H9 (cell line): ENCODE measurements around the gene MARCHF10. TPM values are rescaled to one million over a fixed set of nuclear protein-coding genes. Genes with fewer than 3 reads are reported as not detected.

Experiments used
- DNase-seq: peaks from one replicate; pipeline ENCODE4 v3.0.0-alpha.2; 2017
- H2AFZ ChIP-seq: one replicate; pipeline ENCODE4 v1.6.1; 2013; ENCODE audit warnings: mild to moderate bottlenecking, low read length, control low read depth, moderate library complexity
- H2AK5ac ChIP-seq: 2 replicates; pipeline ENCODE4 v1.6.1; 2013; ENCODE audit warnings: low read length, control low read depth, mixed read lengths; ENCODE audit not compliant: insufficient read length
- H2BK120ac ChIP-seq: one replicate; pipeline ENCODE4 v1.6.1; 2013; ENCODE audit warnings: low read depth, mild to moderate bottlenecking, low read length, control low read depth, inconsistent platforms; ENCODE audit not compliant: poor library complexity, severe bottlenecking
- H2BK12ac ChIP-seq: 2 replicates; pipeline ENCODE4 v1.6.1; 2013; ENCODE audit warnings: low read length, control low read depth, mixed read lengths, low read depth; ENCODE audit not compliant: insufficient read length
- H2BK15ac ChIP-seq: 2 replicates; pipeline ENCODE4 v1.6.1; 2013; ENCODE audit warnings: low read depth, low read length, control low read depth
- H2BK20ac ChIP-seq: one replicate; pipeline ENCODE4 v1.6.1; 2013; ENCODE audit warnings: low read depth, mild to moderate bottlenecking, low read length, control low read depth, inconsistent platforms; ENCODE audit not compliant: poor library complexity, severe bottlenecking
- H2BK5ac ChIP-seq: 2 replicates; pipeline ENCODE4 v1.6.1; 2013; ENCODE audit warnings: low read length, control low read depth, mixed read lengths; ENCODE audit not compliant: insufficient read length
- H3K14ac ChIP-seq: 2 replicates; pipeline ENCODE4 v1.6.1; 2013; ENCODE audit warnings: low read length, control low read depth; ENCODE audit not compliant: insufficient read depth
- H3K18ac ChIP-seq: 2 replicates; pipeline ENCODE4 v1.6.1; 2013; ENCODE audit warnings: low read depth, mild to moderate bottlenecking, mixed read lengths, low read length, control low read depth; ENCODE audit not compliant: insufficient read length
- H3K23ac ChIP-seq: 2 replicates; pipeline ENCODE4 v1.6.1; 2013; ENCODE audit warnings: low read length, control low read depth, mixed read lengths, low read depth; ENCODE audit not compliant: insufficient read length
- H3K23me2 ChIP-seq: 2 replicates; pipeline ENCODE4 v1.6.1; 2013; ENCODE audit warnings: low read depth, mild to moderate bottlenecking, mixed read lengths, low read length, control low read depth; ENCODE audit not compliant: insufficient read length, poor library complexity, severe bottlenecking
- H3K27ac ChIP-seq: 2 replicates; pipeline ENCODE4 v1.5.1; 2013; ENCODE audit warnings: low read length, control low read depth, mixed read lengths, low read depth; ENCODE audit not compliant: insufficient read length
- H3K27me3 ChIP-seq: 2 replicates; pipeline ENCODE4 v1.6.1; 2013; ENCODE audit warnings: low read length, control low read depth, inconsistent platforms; ENCODE audit not compliant: insufficient read depth
- H3K4ac ChIP-seq: 2 replicates; pipeline ENCODE4 v1.6.1; 2013; ENCODE audit warnings: low read depth, mild to moderate bottlenecking, control low read depth, inconsistent platforms, low read length, moderate library complexity
- H3K4me1 ChIP-seq: 2 replicates; pipeline ENCODE4 v1.6.1; 2013; ENCODE audit warnings: low read length, control low read depth, inconsistent platforms; ENCODE audit not compliant: insufficient read depth
- H3K4me2 ChIP-seq: 2 replicates; pipeline ENCODE4 v1.6.1; 2013; ENCODE audit warnings: low read length, control low read depth, mixed read lengths; ENCODE audit not compliant: insufficient read length, insufficient read depth
- H3K56ac ChIP-seq: 2 replicates; pipeline ENCODE4 v1.6.1; 2013; ENCODE audit warnings: low read depth, mild to moderate bottlenecking, mixed read lengths, low read length, control low read depth; ENCODE audit not compliant: insufficient read length
- H3K79me1 ChIP-seq: 2 replicates; pipeline ENCODE4 v1.6.1; 2013; ENCODE audit warnings: low read depth, mild to moderate bottlenecking, moderate library complexity, low read length, control low read depth, inconsistent platforms; ENCODE audit not compliant: insufficient read depth, poor library complexity, severe bottlenecking
- H3K79me2 ChIP-seq: 2 replicates; pipeline ENCODE4 v1.6.1; 2013; ENCODE audit warnings: low read length, control low read depth, inconsistent platforms; ENCODE audit not compliant: insufficient read depth
- H3K9ac ChIP-seq: 2 replicates; pipeline ENCODE4 v1.6.1; 2013; ENCODE audit warnings: low read length, control low read depth, mixed read lengths; ENCODE audit not compliant: insufficient read length; ENCODE audit errors: extremely low read depth
- H3K9me3 ChIP-seq: one replicate; pipeline ENCODE4 v1.6.1; 2013; ENCODE audit warnings: low read depth, low read length, inconsistent platforms; ENCODE audit not compliant: control insufficient read depth
- H3T11ph ChIP-seq: one replicate; pipeline ENCODE4 v1.6.1; 2013; ENCODE audit warnings: mild to moderate bottlenecking, low read length, control low read depth, inconsistent platforms
- H4K20me1 ChIP-seq: one replicate; pipeline ENCODE4 v1.6.1; 2013; ENCODE audit not compliant: control insufficient read depth, insufficient read length, insufficient read depth
- H4K5ac ChIP-seq: 2 replicates; pipeline ENCODE4 v1.6.1; 2013; ENCODE audit warnings: low read depth, mild to moderate bottlenecking, mixed read lengths, low read length, control low read depth; ENCODE audit not compliant: insufficient read length
- H4K8ac ChIP-seq: replicated peaks from 2 replicates; pipeline ENCODE4 v1.6.1; 2013; ENCODE audit warnings: low read length, control low read depth, mixed read lengths, low read depth; ENCODE audit not compliant: insufficient read length
- H4K91ac ChIP-seq: 2 replicates; pipeline ENCODE4 v1.6.1; 2013; ENCODE audit warnings: low read depth, mild to moderate bottlenecking, moderate library complexity, mixed read lengths, low read length, control low read depth; ENCODE audit not compliant: insufficient read length
- H3K27ac Mint-ChIP-seq, 3 experiments: 2 replicates in 2 of 3; 3 replicates in 1 of 3; pipeline ENCODE4 v1.8.0; 2020 to 2021; ENCODE audit warnings: mixed read lengths in 3 of 3, mild to moderate bottlenecking in 1 of 3, moderate library complexity in 1 of 3
- H3K27me3 Mint-ChIP-seq: 2 replicates; pipeline ENCODE4 v1.8.0; 2021; ENCODE audit warnings: low read depth, mild to moderate bottlenecking, moderate library complexity, mixed read lengths
- H3K36me3 Mint-ChIP-seq, 3 experiments: 2 replicates in 2 of 3; 3 replicates in 1 of 3; pipeline ENCODE4 v1.8.0; 2020 to 2021; ENCODE audit warnings: low read depth in 3 of 3, mixed read lengths in 3 of 3; ENCODE audit not compliant: insufficient read depth in 1 of 3
- H3K4me1 Mint-ChIP-seq, 2 experiments: 2 replicates each; pipeline ENCODE4 v1.8.0; 2020; ENCODE audit warnings: mixed read lengths in 2 of 2
- H3K4me3 Mint-ChIP-seq, 2 experiments: 2 replicates in 1 of 2; 3 replicates in 1 of 2; pipeline ENCODE4 v1.8.0; 2020 to 2021; ENCODE audit warnings: mild to moderate bottlenecking in 2 of 2, mixed read lengths in 2 of 2, moderate library complexity in 1 of 2
- H3K9me3 Mint-ChIP-seq, 2 experiments: 2 replicates in 1 of 2; 3 replicates in 1 of 2; pipeline ENCODE4 v1.8.0; 2020; ENCODE audit warnings: mild to moderate bottlenecking in 2 of 2, mixed read lengths in 2 of 2, moderate library complexity in 1 of 2
- WGBS: extraction: QIAGEN DNeasy Blood & Tissue Kit; methylation state at CpG from one replicate; pipeline ENCODE4 v1.1.7; 2013; ENCODE audit warnings: missing lambda C conversion rate, low lambda C conversion rate, mixed read lengths; ENCODE audit not compliant: insufficient read length; ENCODE audit errors: extremely low coverage; 5-methylcytosine and 5-hydroxymethylcytosine counted together
- total RNA-seq: library from RNA; stranded (reverse); gene quantifications from 2 replicates; pipeline ENCODE4 v1.2.1, GENCODE V29; 2021
- TF ChIP-seq, protein P1 (sequence below): fragments of 200-600 bp; sonication (generic); conservative IDR thresholded peaks from 3 replicates; pipeline ENCODE4 v1.8.0; 2021; ENCODE audit warnings: antibody characterized with exemption, mild to moderate bottlenecking

MARCHF10 gene
- total RNA-seq, 1 experiment from 2014 or later, result not detected

DNA sequence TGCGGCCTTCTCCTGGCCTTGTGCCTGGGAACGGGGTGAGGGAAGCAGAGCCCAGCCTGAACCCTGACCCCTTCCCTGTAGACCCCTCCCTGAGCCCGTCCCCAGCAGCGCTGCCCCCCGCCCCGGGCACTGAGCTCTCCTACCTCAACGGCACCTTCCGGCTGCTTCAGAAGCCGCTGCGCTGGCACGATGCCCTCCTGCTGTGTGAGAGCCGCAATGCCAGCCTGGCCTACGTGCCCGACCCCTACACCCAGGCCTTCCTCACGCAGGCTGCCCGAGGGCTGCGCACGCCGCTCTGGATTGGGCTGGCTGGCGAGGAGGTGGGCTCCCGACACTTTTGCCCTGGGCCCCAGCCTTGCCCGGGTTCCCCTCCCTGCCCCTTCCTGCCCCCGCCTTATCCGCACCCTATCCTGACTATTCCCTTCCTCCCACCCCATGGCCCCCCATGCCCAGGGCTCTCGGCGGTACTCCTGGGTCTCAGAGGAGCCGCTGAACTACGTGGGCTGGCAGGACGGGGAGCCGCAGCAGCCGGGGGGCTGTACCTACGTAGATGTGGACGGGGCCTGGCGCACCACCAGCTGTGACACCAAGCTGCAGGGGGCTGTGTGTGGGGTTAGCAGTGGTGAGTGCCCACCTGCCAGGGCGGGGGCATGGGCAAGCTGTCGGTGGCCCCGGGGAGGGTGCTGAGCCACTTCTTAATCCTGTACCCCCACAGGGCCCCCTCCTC lies 118.5 kb downstream of the MARCHF10 start:
- WGBS, result no CpG with 5 or more reads among the region's 37 CpGs
- Histone ChIP-seq H3T11ph (no peak overlapping the region), H2AFZ (no peak overlapping the region), H3K23me2 (no peaks in the 10 kb centered on the region), H3K18ac (no peak overlapping the region), H3K79me1 (no peaks in the 10 kb centered on the region), H4K91ac (no peak overlapping the region), H2BK12ac (no peak overlapping the region), H3K23ac (no peak overlapping the region), H2BK20ac (no peak overlapping the region), H2BK120ac (no peak overlapping the region), H3K14ac (no peak overlapping the region), H3K4me1 (no peaks in the 10 kb centered on the region), H3K27me3 (no peaks in the 10 kb centered on the region), H3K4ac (no peak overlapping the region), H4K8ac (no peak overlapping the region), H4K5ac (no peak overlapping the region), H3K56ac (no peak overlapping the region), H3K9me3 (no peaks in the 10 kb centered on the region), H2BK5ac (no peak overlapping the region), H3K4me2 (no peak overlapping the region), H3K79me2 (no peaks in the 10 kb centered on the region), H3K27ac (no peak overlapping the region), H2AK5ac (no peak overlapping the region), H2BK15ac (no peak overlapping the region), H4K20me1 (peaks cover 2% of the 10 kb centered on the region), H3K9ac (no peak overlapping the region)
- Mint-ChIP-seq H3K4me1 (peaks cover 0 to 15% of the 10 kb centered on the region in 2 experiments; a peak in 2 of 4 replicates), H3K36me3 (peaks cover 10 to 17% (median 13%) of the 10 kb centered on the region in 3 experiments; a peak in 6 of 7 replicates), H3K27ac (no peak overlapping the region), H3K27me3 (no peaks in the 10 kb centered on the region), H3K4me3 (no peak overlapping the region), H3K9me3 (peaks cover 3% of the 10 kb centered on the region in 2 experiments; a peak in 1 of 5 replicates)
- TF ChIP-seq, protein P1, sequence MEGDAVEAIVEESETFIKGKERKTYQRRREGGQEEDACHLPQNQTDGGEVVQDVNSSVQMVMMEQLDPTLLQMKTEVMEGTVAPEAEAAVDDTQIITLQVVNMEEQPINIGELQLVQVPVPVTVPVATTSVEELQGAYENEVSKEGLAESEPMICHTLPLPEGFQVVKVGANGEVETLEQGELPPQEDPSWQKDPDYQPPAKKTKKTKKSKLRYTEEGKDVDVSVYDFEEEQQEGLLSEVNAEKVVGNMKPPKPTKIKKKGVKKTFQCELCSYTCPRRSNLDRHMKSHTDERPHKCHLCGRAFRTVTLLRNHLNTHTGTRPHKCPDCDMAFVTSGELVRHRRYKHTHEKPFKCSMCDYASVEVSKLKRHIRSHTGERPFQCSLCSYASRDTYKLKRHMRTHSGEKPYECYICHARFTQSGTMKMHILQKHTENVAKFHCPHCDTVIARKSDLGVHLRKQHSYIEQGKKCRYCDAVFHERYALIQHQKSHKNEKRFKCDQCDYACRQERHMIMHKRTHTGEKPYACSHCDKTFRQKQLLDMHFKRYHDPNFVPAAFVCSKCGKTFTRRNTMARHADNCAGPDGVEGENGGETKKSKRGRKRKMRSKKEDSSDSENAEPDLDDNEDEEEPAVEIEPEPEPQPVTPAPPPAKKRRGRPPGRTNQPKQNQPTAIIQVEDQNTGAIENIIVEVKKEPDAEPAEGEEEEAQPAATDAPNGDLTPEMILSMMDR, result no peak
- peak; percentile 28 for DNase-seq
